ENCODE measurements around the gene PCDHA1. TPM values are rescaled to one million over a fixed set of nuclear protein-coding genes. Genes with fewer than 3 reads are reported as not detected.

Gene PCDHA1
- total RNA-seq, 1 experiment from 2014 or later = not detected

GRCh38 chr5:140855772-140856674 is 70.1 kb downstream of the PCDHA1 start, which contains the start of gene PCDHA10:
Gene PCDHA10 (plus strand): TSS chr5:140855897. CDS start chr5:140856049, 152 bp downstream.
- POLR2A ChIA-PET = no interaction called here
- Mint-ChIP-seq H3K9me3 (ENCODE audit: unreplicated experiment) (peaks cover 27% of the 10 kb centered on the region), H3K36me3 (ENCODE audit: insufficient read depth, unreplicated experiment) (no peaks in the 10 kb centered on the region), H3K4me3 (ENCODE audit: unreplicated experiment) (no peak within 1 kb of the TSS), H3K4me1 (ENCODE audit: low read depth, unreplicated experiment) (no peaks in the 10 kb centered on the region), H3K27me3 (ENCODE audit: insufficient read depth, unreplicated experiment) (no peaks in the 10 kb centered on the region), H3K27ac (ENCODE audit: unreplicated experiment) (no peak within 1 kb of the TSS)
- intact Hi-C loops (cut with micrococcal nuclease; ENCODE audit: unreplicated experiment) = loop anchor here (1.0 kb wide), 1 partner anchor 185 kb away; no protein-coding TSS in a partner anchor
- Histone ChIP-seq H3K27me3 (replicated peaks; ENCODE audit: control insufficient read depth, insufficient read depth, low read length) (no peaks in the 10 kb centered on the region), H3K4me3 (ENCODE audit: low read depth, low read length) (no peak within 1 kb of the TSS), H3K36me3 (ENCODE audit: control insufficient read depth, insufficient read depth, low read length) (no peaks in the 10 kb centered on the region), H3K4me1 (0 out of 2 replicates have a peak, but pooled peaks cover 4% of the 10 kb centered on the region), H3K9me3 (0 out of 2 replicates have a peak, but pooled peaks cover 7% of the 10 kb centered on the region)
- TF ChIP-seq CTCF (IDR thresholded peaks at IDR 0.05; ENCODE audit: insufficient read depth in 1 of 2, low read depth in 1 of 2, low read length in 1 of 2, severe bottlenecking in 1 of 2, unreplicated experiment in 1 of 2) = no peak
- BruUV-seq (replicated peaks) = no TSS peak
- CTCF ChIA-PET = interaction anchor here (0.6 kb wide), 1 partner anchor 176 kb away, joined by 3 read pairs; no protein-coding TSS in a partner anchor
- no peak for DNase-seq

- H3K4me3 ChIP-seq (ENCODE audit: low read depth, low read length) = no peak overlapping the region
- POLR2A ChIA-PET = no interaction called here
- H3K4me1 ChIP-seq = 0 out of 2 replicates have a peak, but pooled peaks cover 4% of the 10 kb centered on the region
- no peaks in the 10 kb centered on the region for H3K27me3 ChIP-seq (replicated peaks; ENCODE audit: control insufficient read depth, insufficient read depth, low read length)
- Mint-ChIP-seq H3K4me1 (ENCODE audit: low read depth, unreplicated experiment) (no peaks in the 10 kb centered on the region), H3K27ac (ENCODE audit: unreplicated experiment) (no peak overlapping the region), H3K36me3 (ENCODE audit: insufficient read depth, unreplicated experiment) (no peaks in the 10 kb centered on the region), H3K9me3 (ENCODE audit: unreplicated experiment) (peaks cover 27% of the 10 kb centered on the region), H3K27me3 (ENCODE audit: insufficient read depth, unreplicated experiment) (no peaks in the 10 kb centered on the region), H3K4me3 (ENCODE audit: unreplicated experiment) (no peak overlapping the region)
- CTCF ChIA-PET = no interaction called here
- DNase-seq = no peak
- TF ChIP-seq CTCF (IDR thresholded peaks at IDR 0.05; ENCODE audit: insufficient read depth in 1 of 2, low read depth in 1 of 2, low read length in 1 of 2, severe bottlenecking in 1 of 2, unreplicated experiment in 1 of 2) = no peak
- intact Hi-C loops (cut with micrococcal nuclease; ENCODE audit: unreplicated experiment) = no loop called here
- 0 out of 2 replicates have a peak, but pooled peaks cover 7% of the 10 kb centered on the region for H3K9me3 ChIP-seq
- no TSS peak for BruUV-seq (replicated peaks)
- no peaks in the 10 kb centered on the region for H3K36me3 ChIP-seq (ENCODE audit: control insufficient read depth, insufficient read depth, low read length)
Observed at GRCh38 chr5:140857177-140857986, 71.4 kb downstream of the PCDHA1 start.

GRCh38 chr5:140857987-140858240 is 72.0 kb downstream of the PCDHA1 start:
- H3K27ac Mint-ChIP-seq (ENCODE audit: unreplicated experiment) = no peak overlapping the region
- H3K4me3 Mint-ChIP-seq (ENCODE audit: unreplicated experiment) = no peak overlapping the region
- no peak overlapping the region for H3K4me3 ChIP-seq (ENCODE audit: low read depth, low read length)
- no peaks in the 10 kb centered on the region for H3K36me3 ChIP-seq (ENCODE audit: control insufficient read depth, insufficient read depth, low read length)
- no peak for DNase-seq
- CTCF ChIA-PET = no interaction called here
- no peak for TF ChIP-seq CTCF (IDR thresholded peaks at IDR 0.05; ENCODE audit: insufficient read depth in 1 of 2, low read depth in 1 of 2, low read length in 1 of 2, severe bottlenecking in 1 of 2, unreplicated experiment in 1 of 2)
- no peaks in the 10 kb centered on the region for H3K4me1 Mint-ChIP-seq (ENCODE audit: low read depth, unreplicated experiment)
- POLR2A ChIA-PET = no interaction called here
- no TSS peak for BruUV-seq (replicated peaks)
- intact Hi-C loops (cut with micrococcal nuclease; ENCODE audit: unreplicated experiment) = no loop called here
- H3K27me3 ChIP-seq (replicated peaks; ENCODE audit: control insufficient read depth, insufficient read depth, low read length) = no peaks in the 10 kb centered on the region
- H3K36me3 Mint-ChIP-seq (ENCODE audit: insufficient read depth, unreplicated experiment) = no peaks in the 10 kb centered on the region
- no peaks in the 10 kb centered on the region for H3K27me3 Mint-ChIP-seq (ENCODE audit: insufficient read depth, unreplicated experiment)
- 0 out of 2 replicates have a peak, but pooled peaks cover 7% of the 10 kb centered on the region for H3K9me3 ChIP-seq
- H3K4me1 ChIP-seq = 0 out of 2 replicates have a peak, but pooled peaks cover 4% of the 10 kb centered on the region
- peaks cover 27% of the 10 kb centered on the region for H3K9me3 Mint-ChIP-seq (ENCODE audit: unreplicated experiment)

All from Caco-2 (cell line).